HL-60 (cell line): ENCODE data around the gene CFAP251.
A peak's percentile ranks its signal among the peaks of the same experiment; 100 is the strongest.

ENCODE experiments used
- DNase-seq, 2 experiments: peaks; one replicate each; pipeline ENCODE4 v3.0.0-alpha.2; 2010 to 2020; ENCODE audit warnings: low read depth in 1 of 2, low spot score in 1 of 2
- H3K27ac ChIP-seq: fragments of 250-450 bp; sonication (Bioruptor Pico); replicated peaks from 2 replicates; pipeline ENCODE4 v1.5.1; 2020; ENCODE audit warnings: mild to moderate bottlenecking, moderate library complexity
- H3K27me3 ChIP-seq: fragments of 250-450 bp; sonication (Bioruptor Pico); 2 replicates; pipeline ENCODE4 v1.5.1; 2021; ENCODE audit warnings: mild to moderate bottlenecking, moderate library complexity; ENCODE audit not compliant: insufficient read depth, poor library complexity, severe bottlenecking
- H3K4me3 ChIP-seq: replicated peaks from 2 replicates; pipeline ENCODE4 v1.5.1; 2011; ENCODE audit warnings: mild to moderate bottlenecking, control low read depth, low read length; ENCODE audit not compliant: insufficient read depth
- CTCF ChIP-seq: IDR thresholded peaks from one replicate; pipeline ENCODE4 v1.5.1; 2011; ENCODE audit warnings: low read length, control low read depth, inconsistent platforms; ENCODE audit not compliant: insufficient read depth
- GABPA ChIP-seq: IDR thresholded peaks from 2 replicates; pipeline ENCODE4 v1.6.1; 2012; ENCODE audit warnings: low read depth
- POLR2AphosphoS5 ChIP-seq: IDR thresholded peaks from 2 replicates; pipeline ENCODE4 v1.6.1; 2012; ENCODE audit warnings: low read depth
- REST ChIP-seq: IDR thresholded peaks from 2 replicates; pipeline ENCODE4 v1.6.1; 2012; ENCODE audit warnings: low read depth; ENCODE audit not compliant: insufficient replicate concordance
- SPI1 ChIP-seq: IDR thresholded peaks from 2 replicates; pipeline ENCODE4 v1.6.1; 2012; ENCODE audit warnings: low read depth, mild to moderate bottlenecking, borderline replicate concordance

Gene CFAP251

GRCh38 chr12:121992059-121992879, 73.9 kb downstream of the CFAP251 start:
- no peak overlapping the region for H3K4me3 ChIP-seq
- H3K27me3 ChIP-seq, result no peaks in the 10 kb centered on the region
- peak in 1 of 2 experiments; percentile 7 for DNase-seq
- H3K27ac ChIP-seq, result no peak overlapping the region
- TF ChIP-seq CTCF, result no peak
- TF ChIP-seq REST, result no peak
- no peak for TF ChIP-seq GABPA
- TF ChIP-seq POLR2AphosphoS5, result no peak
- no peak for TF ChIP-seq SPI1

- Histone ChIP-seq H3K4me3 (no peak overlapping the region), H3K27me3 (no peaks in the 10 kb centered on the region), H3K27ac (no peak overlapping the region)
- TF ChIP-seq SPI1 (no peak), REST (no peak), GABPA (no peak), POLR2AphosphoS5 (no peak), CTCF (no peak)
- no peak for DNase-seq
Measured at GRCh38 chr12:121996050-121996944, 77.9 kb downstream of the CFAP251 start.

- no peak overlapping the region for H3K4me3 ChIP-seq
- H3K27me3 ChIP-seq, result no peaks in the 10 kb centered on the region
- no peak for DNase-seq
- TF ChIP-seq REST (no peak), GABPA (no peak), SPI1 (no peak), POLR2AphosphoS5 (no peak), CTCF (no peak)
- no peak overlapping the region for H3K27ac ChIP-seq
Measured at GRCh38 chr12:121996945-121997612, 78.7 kb downstream of the CFAP251 start.
